NB4 (cell line): ENCODE data around the gene FLRT1.

ENCODE experiments used
- CTCF ChIP-seq: IDR thresholded peaks from one replicate; pipeline ENCODE4 v1.5.1; 2012; ENCODE audit warnings: low read depth, low read length
- MAX ChIP-seq: IDR thresholded peaks from 2 replicates; pipeline ENCODE4 v1.6.1; 2011; ENCODE audit warnings: low read depth, low read length
- MYC ChIP-seq: IDR thresholded peaks from 2 replicates; pipeline ENCODE4 v1.6.1; 2011; ENCODE audit warnings: low read depth, low read length
- POLR2A ChIP-seq: IDR thresholded peaks from 2 replicates; pipeline ENCODE4 v1.6.1; 2011; ENCODE audit warnings: mild to moderate bottlenecking; ENCODE audit not compliant: insufficient read length; ENCODE audit errors: extremely low read depth

GRCh38 chr11:64073542-64073941 lies 37.8 kb downstream of the FLRT1 start:
- TF ChIP-seq CTCF (no peak), POLR2A (no peak), MYC (no peak), MAX (no peak)
